HCT116 (cell line): ENCODE measurements around the gene IGLL5. TPM values are rescaled to one million over a fixed set of nuclear protein-coding genes. Genes with fewer than 3 reads are reported as not detected.

Experiments used
- ATAC-seq: fragments of 200-7000 bp; cut with Tn5 transposase; 2 replicates; pipeline ENCODE4 v1.9.1; 2020; ENCODE audit warnings: mild to moderate bottlenecking, moderate library complexity
- BruUV-seq: library from RNA; stranded (reverse); fragments of 400-500 nt; replicated peaks from 2 replicates; lab custom pipeline; 2021; lab: Mats Ljungman, UMichigan
- CTCF ChIA-PET: fragments of 300-600 bp; sonication (Branson Sonifier 250); formaldehyde crosslinking; loops from one replicate; lab custom pipeline; 2021; ENCODE audit warnings: antibody characterized with exemption; lab: Charles Lee
- POLR2A ChIA-PET: fragments of 300-600, 350-600 bp; sonication (Branson Sonifier 250); formaldehyde crosslinking; loops from one replicate; lab custom pipeline; 2021; ENCODE audit warnings: antibody characterized with exemption; lab: Charles Lee
- RAD21 ChIA-PET, 2 experiments: fragments of 300-600 bp; sonication (Branson Sonifier 250); formaldehyde crosslinking; loops; one replicate each; lab custom pipeline; 2023; ENCODE audit warnings: low total read pairs in 2 of 2; ENCODE audit not compliant: uncharacterized antibody in 2 of 2, unreplicated experiment in 2 of 2, low non-redundant PET in 1 of 2; lab: Charles Lee
- DNase-seq: peaks from one replicate; pipeline ENCODE4 v3.0.0-alpha.2; 2010; ENCODE audit warnings: low read depth, low spot score
- H2AFZ ChIP-seq: fragments of 200-600 bp; shearing (Covaris generic), sonication (generic); 2 replicates; pipeline ENCODE4 v1.6.1; 2017; ENCODE audit warnings: low read depth, mixed run types, mixed read lengths, antibody characterized with exemption, low read length; ENCODE audit not compliant: poor library complexity, severe bottlenecking
- H3K27ac ChIP-seq: 2 replicates; pipeline ENCODE4 v1.5.1; 2012; ENCODE audit warnings: low read depth, low read length
- H3K27me3 ChIP-seq: fragments of 200-600 bp; sonication (generic); 2 replicates; pipeline ENCODE4 v1.6.1; 2016; ENCODE audit warnings: mixed run types, low read length, mixed read lengths; ENCODE audit not compliant: insufficient read depth
- H3K36me3 ChIP-seq, 2 experiments: fragments of 200-500 bp in 1 of 2; fragments of 200-600 bp in 1 of 2; sonication (Bioruptor generic) in 1 of 2; sonication (generic) in 1 of 2; 2 replicates each; pipeline versions ENCODE4 v1.5.1 to v1.6.1; 2014 to 2016; ENCODE audit warnings: low read length in 2 of 2, inconsistent platforms in 1 of 2, mixed read lengths in 1 of 2, mixed run types in 1 of 2; ENCODE audit not compliant: insufficient read depth in 2 of 2, control insufficient read depth in 1 of 2
- H3K4me1 ChIP-seq, 2 experiments: fragments of 200-600 bp in 1 of 2; sonication (generic) in 1 of 2; 2 replicates each; pipeline versions ENCODE4 v1.5.1 to v1.6.1; 2012 to 2017; ENCODE audit warnings: low read length in 2 of 2, inconsistent platforms in 1 of 2, mild to moderate bottlenecking in 1 of 2, mixed read lengths in 1 of 2, mixed run types in 1 of 2, moderate library complexity in 1 of 2; ENCODE audit not compliant: insufficient read depth in 2 of 2, control insufficient read depth in 1 of 2
- H3K4me2 ChIP-seq: fragments of 200-600 bp; sonication (generic); 2 replicates; pipeline ENCODE4 v1.6.1; 2017; ENCODE audit warnings: mixed run types, low read length, mixed read lengths
- H3K4me3 ChIP-seq, 2 experiments: fragments of 200-600 bp in 1 of 2; sonication (generic) in 1 of 2; replicated peaks in 1 of 2; 2 replicates each; pipeline ENCODE4 v1.5.1; 2011 to 2016; ENCODE audit warnings: low read length in 2 of 2, control low read depth in 1 of 2, low read depth in 1 of 2, mild to moderate bottlenecking in 1 of 2, mixed read lengths in 1 of 2, mixed run types in 1 of 2
- H3K79me2 ChIP-seq: fragments of 200-600 bp; sonication (generic); 2 replicates; pipeline ENCODE4 v1.6.1; 2017; ENCODE audit warnings: mild to moderate bottlenecking, mixed run types, low read length, moderate library complexity, mixed read lengths; ENCODE audit not compliant: insufficient read depth
- H3K9ac ChIP-seq: fragments of 200-600 bp; sonication (generic); 2 replicates; pipeline ENCODE4 v1.6.1; 2016; ENCODE audit warnings: low read length, mixed read lengths
- H3K9me2 ChIP-seq: fragments of 200-600 bp; sonication (generic), shearing (Covaris generic); 2 replicates; pipeline ENCODE4 v1.6.1; 2017; ENCODE audit warnings: mixed run types, mild to moderate bottlenecking, moderate library complexity; ENCODE audit not compliant: insufficient read depth
- H3K9me3 ChIP-seq, 2 experiments: fragments of 200-500 bp in 1 of 2; fragments of 200-600 bp in 1 of 2; sonication (Bioruptor generic) in 1 of 2; sonication (generic) in 1 of 2; 2 replicates each; pipeline ENCODE4 v1.6.1; 2014 to 2017; ENCODE audit warnings: low read length in 2 of 2, mixed read lengths in 2 of 2, inconsistent platforms in 1 of 2, low read depth in 1 of 2, mild to moderate bottlenecking in 1 of 2, mixed run types in 1 of 2, moderate library complexity in 1 of 2; ENCODE audit not compliant: control insufficient read depth in 1 of 2, insufficient read depth in 1 of 2
- H4K20me1 ChIP-seq: fragments of 200-600 bp; sonication (generic), shearing (Covaris generic); 2 replicates; pipeline ENCODE4 v1.6.1; 2017; ENCODE audit warnings: mixed run types, mild to moderate bottlenecking, moderate library complexity; ENCODE audit not compliant: insufficient read depth
- CTCF ChIP-seq, 3 experiments: fragments of 200-600 bp in 1 of 3; sonication (generic) in 1 of 3; IDR thresholded peaks in 2 of 3; conservative IDR thresholded peaks in 1 of 3; 2 replicates each; pipeline ENCODE4 v1.5.1; 2012 to 2017; ENCODE audit warnings: low read depth in 2 of 3, low read length in 2 of 3, antibody characterized with exemption in 1 of 3, borderline replicate concordance in 1 of 3, control low read depth in 1 of 3, mild to moderate bottlenecking in 1 of 3, mixed read lengths in 1 of 3, mixed run types in 1 of 3, moderate library complexity in 1 of 3; ENCODE audit not compliant: insufficient read depth in 1 of 3
- POLR2AphosphoS5 ChIP-seq: IDR thresholded peaks from 2 replicates; pipeline ENCODE4 v1.6.1; 2011; ENCODE audit warnings: mild to moderate bottlenecking, low read depth, low read length, moderate library complexity
- intact Hi-C: fragments of 100-400 bp; cut with micrococcal nuclease; formaldehyde crosslinking; loops from 2 replicates; pipeline ENCODE4 v1.10.0; 2022
- total RNA-seq: library from RNA; stranded (reverse); gene quantifications from one replicate; pipeline ENCODE4 v1.2.1, GENCODE V29; 2021; ENCODE audit not compliant: unreplicated experiment
- TF ChIP-seq, protein P1 (sequence below): IDR thresholded peaks from 2 replicates; pipeline ENCODE4 v1.6.1; 2012

The IGLL5 gene
- total RNA-seq, 1 experiment from 2014 or later = not detected

DNA sequence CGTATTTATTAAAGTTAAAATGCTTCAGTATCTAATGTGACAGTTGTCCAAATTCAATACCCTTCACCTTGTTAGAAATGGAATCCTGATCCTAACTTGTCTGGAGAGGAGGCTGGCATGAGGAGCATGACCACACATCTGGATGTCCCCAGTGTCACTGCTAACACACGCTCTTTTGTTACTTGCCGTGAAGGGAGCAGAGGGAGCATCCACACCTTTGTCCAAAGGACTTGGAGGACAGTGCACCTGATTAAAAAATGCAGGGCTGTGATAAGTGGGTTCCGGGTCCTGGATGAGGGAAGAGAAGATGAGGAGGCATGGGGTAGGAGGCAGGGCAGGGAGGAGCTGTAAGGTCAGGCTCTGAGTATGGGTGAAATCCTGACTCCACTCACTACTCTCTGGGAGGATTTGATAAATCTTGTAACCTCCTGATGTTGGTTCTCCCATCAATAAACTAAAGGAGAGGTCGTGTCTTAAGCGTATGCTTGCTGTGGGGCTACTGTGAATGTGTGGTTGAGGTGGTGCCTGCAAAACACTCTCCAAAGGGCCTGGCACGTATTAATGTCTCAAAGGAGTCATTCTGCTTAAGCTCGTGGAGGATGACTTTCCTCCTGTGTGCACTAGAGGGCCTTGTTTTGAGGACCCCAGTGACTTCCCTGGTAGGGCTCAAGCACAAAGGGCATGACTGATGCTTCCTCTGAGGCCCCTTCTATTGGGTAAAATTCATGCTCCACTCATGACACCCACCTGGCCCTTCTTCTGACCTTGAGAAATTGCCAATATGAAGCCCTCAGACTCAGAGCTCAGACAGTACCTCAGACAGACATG, 16.8 kb upstream of the IGLL5 start:
- ATAC-seq (peak; percentile 78), DNase-seq (no peak)
- Histone ChIP-seq H3K4me2 (no peak overlapping the region), H3K4me3 (no peak overlapping the region), H4K20me1 (no peaks in the 10 kb centered on the region), H3K9me2 (no peaks in the 10 kb centered on the region), H3K27ac (no peak overlapping the region), H2AFZ (no peak overlapping the region), H3K27me3 (peaks cover 24% of the 10 kb centered on the region), H3K9ac (no peak overlapping the region), H3K9me3 (no peaks in the 10 kb centered on the region), H3K36me3 (no peaks in the 10 kb centered on the region), H3K4me1 (no peaks in the 10 kb centered on the region), H3K79me2 (no peaks in the 10 kb centered on the region)
- no TSS peak for BruUV-seq
- TF ChIP-seq CTCF (IDR thresholded peaks at IDR 0.05 in 2 of 3, conservative IDR thresholded peaks at IDR 0.05 in 1 of 3; ENCODE audit: borderline replicate concordance in 1 of 3, insufficient read depth in 1 of 3, low read depth in 2 of 3, low read length in 2 of 3) (peak in 2 of 3 experiments; percentile 37 to 41; a peak in 4 of 6 replicates), POLR2AphosphoS5 (no peak)
- TF ChIP-seq, protein P1, sequence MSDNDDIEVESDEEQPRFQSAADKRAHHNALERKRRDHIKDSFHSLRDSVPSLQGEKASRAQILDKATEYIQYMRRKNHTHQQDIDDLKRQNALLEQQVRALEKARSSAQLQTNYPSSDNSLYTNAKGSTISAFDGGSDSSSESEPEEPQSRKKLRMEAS = no peak
- ChIA-PET POLR2A (no interaction called here), RAD21 (no interaction called here), CTCF (interaction anchor here (0.6 to 1.7 kb wide), 12 partner anchors 9 to 101 kb away, joined by 3 to 19 read pairs (median 5); no protein-coding TSS in a partner anchor)
- intact Hi-C loops = no loop called here
